ENCODE results near the gene REN.

Gene REN

DNA sequence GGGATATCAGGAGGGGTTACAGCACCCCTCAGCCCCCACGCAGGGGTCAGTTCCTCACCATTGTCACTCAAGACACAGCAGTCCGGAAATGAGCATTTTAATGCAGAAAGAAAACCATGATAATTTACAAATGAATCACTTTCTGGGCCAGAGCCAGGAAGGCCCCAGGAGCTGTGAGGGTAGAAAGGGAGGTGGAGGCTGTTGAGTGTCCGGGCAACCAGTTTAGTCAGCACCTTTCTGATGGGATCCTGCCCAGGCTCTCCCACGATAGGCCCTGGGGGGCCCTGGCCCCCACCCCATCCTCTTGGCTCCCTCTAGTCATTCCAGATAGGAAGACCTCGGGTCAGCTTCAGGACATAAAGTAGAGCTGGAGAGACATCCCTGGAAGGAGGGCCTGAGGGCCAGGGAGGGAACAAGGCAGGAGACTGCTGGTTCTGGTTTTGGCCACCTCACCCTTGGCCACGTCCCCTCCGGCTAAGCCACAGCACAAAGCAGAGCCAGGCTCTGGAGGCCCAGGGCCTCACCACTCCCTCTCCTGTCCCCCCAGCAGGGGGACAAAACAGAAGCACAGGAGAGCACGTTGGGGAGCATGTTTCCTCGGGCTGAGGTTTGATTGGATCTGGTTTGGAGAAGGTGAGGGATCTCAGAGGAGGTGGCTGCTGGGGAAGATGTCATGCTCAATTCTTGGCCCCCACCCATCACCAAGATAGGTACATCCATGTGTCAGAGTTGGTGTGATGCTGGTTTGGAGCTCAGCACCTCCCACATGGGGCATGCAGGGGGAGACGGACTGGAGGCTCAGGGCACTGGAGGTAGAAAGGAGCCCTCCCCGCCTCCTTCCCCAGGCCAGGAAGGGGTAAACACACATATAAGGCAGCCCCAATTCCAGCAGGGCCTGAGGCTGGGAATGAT is 34.9 kb downstream of the REN start:
- peak; percentile 94 for DNase-seq

GRCh38 chr1:204130178-204130577 is 36.0 kb downstream of the REN start:
- DNase-seq: peak; percentile 17

DNA sequence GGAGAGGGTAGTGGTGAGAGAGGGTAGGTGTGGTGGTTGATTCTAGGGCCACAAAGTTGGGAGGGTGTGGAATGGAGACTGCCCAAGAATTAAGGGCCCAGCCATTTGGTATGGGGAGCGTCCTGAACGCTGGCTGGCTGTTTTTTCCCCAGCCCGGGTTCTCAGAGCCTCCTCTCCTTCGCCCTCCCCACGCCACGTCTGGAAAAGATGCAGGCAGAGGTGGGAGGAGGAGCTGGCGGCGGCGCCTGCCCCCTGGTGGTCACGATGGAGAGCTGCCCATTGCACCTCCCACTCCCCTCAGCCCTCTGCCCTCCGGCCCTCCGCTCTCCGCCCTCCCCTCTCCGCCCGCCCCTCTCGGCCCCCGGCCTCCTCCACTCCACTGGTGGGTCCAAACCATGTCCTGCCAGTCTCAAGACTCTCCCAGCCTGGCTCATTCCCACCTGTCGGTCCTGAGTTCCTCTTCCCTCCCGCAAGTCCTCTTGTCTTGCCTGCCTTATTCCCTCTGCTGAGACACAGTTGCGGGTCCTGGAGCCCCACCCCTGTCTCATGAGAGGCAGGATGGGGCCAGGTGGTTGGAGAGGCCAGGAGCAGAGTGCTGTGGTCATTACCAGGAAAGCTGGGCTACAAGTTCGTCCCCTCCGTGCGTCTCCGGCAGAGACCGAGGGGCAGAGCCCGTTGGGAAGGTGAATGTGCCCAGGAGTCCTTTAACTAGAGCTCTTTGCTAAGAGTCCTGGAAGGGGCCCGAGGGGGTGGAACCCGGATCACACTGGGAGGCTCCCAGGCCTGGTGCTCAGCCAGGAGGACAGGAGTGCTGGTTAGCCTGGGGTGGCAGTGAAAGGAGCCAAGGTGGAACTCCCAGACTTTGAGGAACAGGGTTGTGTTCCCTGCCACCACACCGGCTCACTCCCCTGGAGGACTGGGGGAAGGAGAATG is 36.9 kb downstream of the REN start:
- peak; percentile 33 for DNase-seq

GRCh38 chr1:204128464-204128963 is 37.6 kb downstream of the REN start:
- no peak for DNase-seq

DNA sequence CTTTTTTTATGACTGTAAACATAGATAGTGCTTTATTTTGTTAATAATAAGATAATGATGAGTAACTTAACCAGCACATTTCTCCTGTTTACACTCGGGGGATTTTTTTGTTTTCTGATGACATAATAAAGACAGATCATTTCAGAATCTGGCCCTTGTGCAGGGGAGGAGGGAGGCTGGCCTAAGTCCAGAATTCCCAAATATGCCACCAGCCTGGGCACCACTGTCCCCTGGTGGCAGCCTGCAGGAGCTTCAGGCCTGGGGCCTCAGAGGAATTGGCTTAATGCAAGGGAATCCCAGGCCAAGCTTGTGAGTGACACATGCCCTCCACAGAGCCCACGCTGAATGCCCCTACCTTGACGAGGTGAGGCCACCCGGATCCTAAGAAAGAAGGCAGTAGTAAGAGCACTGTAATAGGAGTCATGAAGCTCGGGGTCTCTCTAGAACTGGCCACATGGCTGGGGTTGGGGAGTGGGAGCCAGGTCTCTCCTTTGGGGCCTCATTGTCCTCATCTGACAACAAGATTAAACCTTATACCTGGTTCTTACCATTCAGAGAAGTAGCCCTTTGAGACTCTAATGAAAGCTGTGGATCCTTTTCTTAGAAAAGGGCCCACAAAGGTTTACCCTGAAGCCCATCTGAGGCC is 38.4 kb downstream of the REN start:
- peak; percentile 50 for DNase-seq

GRCh38 chr1:204126956-204127355 is 39.2 kb downstream of the REN start:
- DNase-seq: no peak

DNA sequence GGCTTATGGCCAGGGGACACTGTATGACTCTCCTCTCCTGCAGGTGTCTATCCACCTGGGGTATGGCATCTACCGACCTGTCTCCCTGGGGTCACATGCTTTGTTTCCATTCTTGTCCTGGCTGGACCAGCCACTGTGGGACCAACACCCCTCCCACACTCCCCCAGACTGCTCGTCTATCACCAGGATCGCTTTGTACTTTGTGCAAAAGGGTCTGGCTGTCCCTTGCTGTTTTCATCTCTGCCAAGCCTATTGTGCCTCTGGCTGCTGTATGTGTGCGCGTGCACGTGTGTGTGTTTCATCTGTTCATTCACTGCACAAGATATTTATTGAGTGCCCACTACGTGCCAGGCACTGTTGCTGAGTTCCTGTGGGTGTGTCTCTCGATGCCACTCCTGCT is 39.8 kb downstream of the REN start:
- DNase-seq: no peak

DNA sequence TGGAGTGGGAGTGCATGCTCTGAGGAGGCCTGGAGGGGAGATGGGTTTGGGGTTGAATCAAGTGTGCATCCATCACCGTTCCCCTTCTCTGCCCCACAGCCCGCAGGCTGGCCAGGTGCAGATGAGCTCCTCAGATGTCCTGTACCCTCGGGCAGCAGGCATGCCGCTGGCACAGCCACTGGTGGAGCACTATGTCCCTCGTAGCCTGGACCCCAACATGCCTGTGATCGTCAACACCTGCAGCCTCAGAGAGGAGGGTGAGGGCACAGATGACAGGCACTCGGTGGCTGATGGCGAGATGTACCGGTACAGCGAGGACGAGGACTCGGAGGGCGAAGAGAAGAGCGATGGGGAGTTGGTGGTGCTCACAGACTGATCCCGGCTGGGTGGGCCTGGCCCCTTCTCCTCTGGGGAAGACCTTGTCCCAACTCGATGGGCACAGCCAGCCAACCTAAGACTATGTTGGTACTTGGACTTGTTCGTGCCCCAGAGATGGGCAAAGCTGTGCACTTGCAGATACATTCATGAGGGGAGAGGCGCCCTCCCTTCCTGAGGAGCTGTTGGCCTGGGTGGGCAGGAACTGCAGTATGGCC is 40.3 kb downstream of the REN start:
- DNase-seq: no peak

GRCh38 chr1:204124639-204125038 is 41.5 kb downstream of the REN start:
- DNase-seq: no peak

DNA sequence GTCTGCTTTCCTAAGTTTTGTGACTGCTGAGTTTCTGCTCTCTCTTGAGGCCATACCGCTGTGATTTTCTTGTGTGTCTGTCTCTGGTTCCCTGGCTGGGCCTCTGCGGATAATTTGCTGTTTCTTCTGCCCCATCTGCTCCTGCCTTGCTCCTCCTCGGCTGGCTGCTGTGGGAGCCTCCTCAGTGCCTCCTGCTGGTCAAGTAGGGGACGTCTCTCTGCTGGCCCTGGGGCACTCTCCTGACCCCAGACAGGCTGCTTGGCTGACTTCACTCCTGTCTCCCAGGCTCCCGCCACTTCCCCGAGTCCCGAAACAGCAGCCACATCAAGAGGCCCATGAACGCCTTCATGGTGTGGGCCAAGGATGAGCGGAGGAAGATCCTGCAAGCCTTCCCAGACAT is 42.8 kb downstream of the REN start:
- no peak for DNase-seq

GRCh38 chr1:204121840-204122555 is 44.1 kb downstream of the REN start:
- DNase-seq: no peak

GRCh38 chr1:204116539-204116938 is 49.6 kb downstream of the REN start:
- DNase-seq: no peak

DNA sequence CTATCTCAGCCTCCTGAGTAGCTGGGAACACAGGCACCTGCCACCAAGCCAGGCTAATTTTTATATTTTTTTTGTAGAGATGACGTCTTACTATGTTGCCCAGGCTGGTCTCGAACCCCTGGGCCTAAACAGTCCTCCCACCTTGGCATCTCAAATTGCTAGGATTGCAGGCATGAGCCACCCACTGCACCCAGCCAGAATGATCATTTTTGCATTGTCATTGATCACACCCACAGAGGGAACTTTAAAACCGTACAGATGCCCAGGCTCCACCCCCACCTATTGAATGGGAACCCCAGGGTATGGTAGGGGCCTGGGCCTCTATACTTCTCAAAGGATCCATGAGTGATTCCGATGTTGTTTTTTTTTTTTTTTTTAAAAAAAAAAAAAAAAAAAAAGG is 51.0 kb downstream of the REN start:
- DNase-seq: no peak

DNA sequence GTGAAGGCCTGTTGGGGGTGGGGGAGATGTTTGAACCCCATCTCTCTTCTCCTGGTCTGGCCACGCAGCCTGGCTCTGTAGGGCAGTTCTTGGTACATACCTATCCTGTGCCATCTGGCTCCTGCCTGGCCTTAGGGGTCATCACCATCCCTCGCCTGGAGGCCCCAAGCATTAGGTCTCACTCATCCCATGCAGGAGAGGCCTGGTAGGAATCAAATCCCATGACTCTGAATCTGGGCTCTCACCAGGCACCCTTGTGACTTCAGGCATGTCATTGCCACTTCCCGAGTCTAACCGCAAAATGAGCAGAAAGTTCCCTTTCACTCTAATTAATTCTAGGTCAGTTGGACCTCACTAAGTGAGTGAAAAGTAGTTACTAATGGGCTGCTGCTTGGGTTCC is 51.5 kb downstream of the REN start:
- no peak for DNase-seq

DNA sequence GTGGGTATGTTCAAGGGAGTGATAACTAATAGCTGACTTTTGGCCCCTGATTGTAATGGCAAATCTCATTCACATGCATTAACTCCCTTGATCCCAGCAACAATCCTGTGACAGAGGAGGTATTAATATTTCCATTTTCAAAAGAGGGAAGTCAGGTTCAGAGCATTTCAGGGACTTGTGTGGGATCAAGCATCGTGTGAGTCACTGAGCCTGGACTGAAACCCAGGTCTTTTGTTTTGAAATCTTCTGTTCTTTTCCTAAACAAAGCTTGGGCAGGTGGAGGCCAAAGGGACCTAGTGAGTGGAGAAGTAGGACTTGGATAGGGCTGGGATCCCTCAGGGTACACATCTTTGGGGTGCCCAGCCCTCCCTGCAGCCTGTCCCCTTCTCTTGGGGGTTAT is 52.2 kb downstream of the REN start:
- DNase-seq: no peak

DNA sequence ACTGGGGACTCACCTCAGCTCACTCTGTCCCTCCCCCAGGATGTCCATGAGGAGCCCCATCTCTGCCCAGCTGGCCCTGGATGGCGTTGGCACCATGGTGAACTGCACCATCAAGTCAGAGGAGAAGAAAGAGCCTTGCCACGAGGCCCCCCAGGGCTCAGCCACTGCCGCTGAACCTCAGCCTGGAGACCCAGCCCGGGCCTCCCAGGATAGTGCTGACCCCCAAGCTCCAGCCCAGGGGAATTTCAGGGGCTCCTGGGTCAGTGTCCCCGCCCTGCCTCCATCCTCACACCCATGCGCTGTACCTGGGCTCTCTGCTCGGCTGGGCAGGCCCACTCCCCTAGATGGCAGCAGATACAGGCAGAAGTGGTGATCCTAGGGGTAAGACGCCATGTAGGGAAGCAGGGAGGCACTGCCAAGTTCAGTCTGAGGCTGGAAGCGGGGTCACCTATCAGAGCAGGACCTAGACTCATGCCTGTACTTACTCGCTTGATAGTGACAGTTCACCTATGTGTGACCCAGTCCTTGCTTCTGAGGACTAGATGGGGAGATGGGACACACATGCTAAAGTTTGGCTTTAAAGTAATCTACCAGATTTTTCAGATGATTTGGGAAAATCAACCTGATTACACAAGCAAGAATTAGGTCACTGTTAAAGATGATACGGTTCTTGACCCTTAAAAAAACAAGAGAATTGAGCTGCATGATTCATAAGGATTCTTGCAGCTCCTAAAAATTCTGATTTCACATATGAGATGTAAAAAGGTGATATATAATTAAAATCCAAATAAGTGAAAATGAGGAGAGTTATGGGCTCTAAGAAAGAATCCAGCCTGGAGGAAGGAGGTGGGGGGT is 53.0 kb downstream of the REN start:
- DNase-seq: no peak

GRCh38 chr1:204110894-204111633 is 55.1 kb downstream of the REN start:
- no peak for DNase-seq

DNA sequence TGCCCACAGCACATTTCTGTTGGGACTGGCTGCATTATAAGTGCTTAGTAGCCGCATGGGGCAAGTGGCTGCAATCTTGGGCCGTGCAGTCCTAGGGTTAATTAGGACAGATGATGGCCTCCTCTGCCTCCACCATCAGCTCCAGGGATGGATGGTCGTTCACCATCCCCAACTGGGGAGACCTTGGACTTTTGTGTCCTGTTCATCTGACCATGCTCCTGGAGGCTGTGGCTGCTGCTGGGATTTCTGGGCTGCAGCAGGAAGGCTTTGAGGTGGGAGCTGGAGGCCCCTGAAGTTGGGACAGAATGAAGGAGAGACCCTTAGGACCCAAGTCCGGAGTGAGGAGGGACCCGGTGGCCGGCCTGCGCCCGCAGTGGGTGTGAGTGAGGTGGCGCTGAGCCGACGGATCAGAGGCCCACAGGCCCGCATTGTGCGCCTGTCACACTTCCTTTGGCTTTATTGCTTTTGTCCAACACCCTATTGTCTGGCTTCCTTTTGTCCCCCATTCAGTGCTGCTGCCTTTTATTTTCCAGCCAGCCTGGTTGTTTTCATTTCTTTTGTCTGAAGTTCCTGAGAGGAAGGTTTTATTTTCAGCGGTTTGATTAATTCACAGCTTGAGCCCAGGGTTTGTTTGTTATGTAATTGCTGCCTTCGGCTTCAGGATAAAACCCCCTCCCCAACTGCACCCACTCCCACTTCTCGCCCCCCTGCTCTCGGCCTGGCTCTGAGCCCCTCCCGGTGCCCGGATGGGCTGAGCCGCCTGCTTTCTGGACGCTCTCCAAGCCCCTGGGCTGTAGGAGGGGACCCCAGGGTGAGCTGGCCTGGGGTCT is 57.6 kb downstream of the REN start:
- no peak for DNase-seq

GRCh38 chr1:204107892-204108291 is 58.2 kb downstream of the REN start:
- no peak for DNase-seq

Data from NCI-H226 (cell line).